Measurements from ENCODE around the gene SLC16A8. TPM values are rescaled to one million over a fixed set of nuclear protein-coding genes. Genes with fewer than 3 reads are reported as not detected.

The SLC16A8 gene
- total RNA-seq, 2 donors from 2014 or later, result 0.57 to 1.1 TPM

GRCh38 chr22:38129021-38129420 is 45.0 kb upstream of the SLC16A8 start:
- Mint-ChIP-seq H3K27ac (no peak overlapping the region), H3K9me3 (no peaks in the 10 kb centered on the region), H3K36me3 (ENCODE audit: low read depth) (peaks cover 19% of the 10 kb centered on the region), H3K4me1 (no peaks in the 10 kb centered on the region), H3K27me3 (ENCODE audit: insufficient read depth) (no peaks in the 10 kb centered on the region), H3K4me3 (no peak overlapping the region)
- DNase-seq, result no peak
- H3K4me3 ChIP-seq (ENCODE audit: low read length), result no peak overlapping the region
- no peaks in the 10 kb centered on the region for H3K9me3 ChIP-seq (ENCODE audit: control insufficient read depth, low read length)
- H3K9ac ChIP-seq (ENCODE audit: extremely low read depth, low read length, poor library complexity, severe bottlenecking), result no peak overlapping the region
- no peak overlapping the region for H3K27ac ChIP-seq (ENCODE audit: low read depth, low read length)
- H3K27me3 ChIP-seq (ENCODE audit: control insufficient read depth, insufficient read depth, low read length, poor library complexity, severe bottlenecking), result no peaks in the 10 kb centered on the region
- 94 to 95% methylated on average over 7 to 10 of the region's 10 CpGs for WGBS, 2 experiments (ENCODE audit: insufficient coverage in 1 of 2, insufficient read length in 1 of 2)
- no peak for TF ChIP-seq CTCF (conservative IDR thresholded peaks at IDR 0.05)
- peaks cover 3% of the 10 kb centered on the region for H3K36me3 ChIP-seq (ENCODE audit: control insufficient read depth, insufficient read depth, low read length)
- H3K4me1 ChIP-seq (ENCODE audit: control insufficient read depth, insufficient read depth, low read length), result no peaks in the 10 kb centered on the region

GRCh38 chr22:38127869-38128268 is 43.9 kb upstream of the SLC16A8 start:
- H3K4me1 ChIP-seq (ENCODE audit: control insufficient read depth, insufficient read depth, low read length), result no peaks in the 10 kb centered on the region
- Mint-ChIP-seq H3K4me3 (no peak overlapping the region), H3K27ac (no peak overlapping the region), H3K4me1 (no peaks in the 10 kb centered on the region), H3K36me3 (ENCODE audit: low read depth) (peaks cover 17% of the 10 kb centered on the region), H3K9me3 (no peaks in the 10 kb centered on the region), H3K27me3 (ENCODE audit: insufficient read depth) (no peaks in the 10 kb centered on the region)
- TF ChIP-seq CTCF (conservative IDR thresholded peaks at IDR 0.05), result no peak
- peaks cover 3% of the 10 kb centered on the region for H3K36me3 ChIP-seq (ENCODE audit: control insufficient read depth, insufficient read depth, low read length)
- WGBS, 2 experiments (ENCODE audit: insufficient coverage in 1 of 2, insufficient read length in 1 of 2), result 84 to 86% methylated on average over 5 to 9 of the region's 9 CpGs
- no peaks in the 10 kb centered on the region for H3K9me3 ChIP-seq (ENCODE audit: control insufficient read depth, low read length)
- H3K4me3 ChIP-seq (ENCODE audit: low read length), result no peak overlapping the region
- no peak for DNase-seq
- H3K27ac ChIP-seq (ENCODE audit: low read depth, low read length), result no peak overlapping the region
- no peaks in the 10 kb centered on the region for H3K27me3 ChIP-seq (ENCODE audit: control insufficient read depth, insufficient read depth, low read length, poor library complexity, severe bottlenecking)
- H3K9ac ChIP-seq (ENCODE audit: extremely low read depth, low read length, poor library complexity, severe bottlenecking), result no peak overlapping the region

GRCh38 chr22:38126928-38127668 is 43.1 kb upstream of the SLC16A8 start:
- H3K36me3 ChIP-seq (ENCODE audit: control insufficient read depth, insufficient read depth, low read length), result peaks cover 3% of the 10 kb centered on the region
- peaks cover 12% of the 10 kb centered on the region for H3K36me3 Mint-ChIP-seq (ENCODE audit: low read depth)
- H3K9me3 ChIP-seq (ENCODE audit: control insufficient read depth, low read length), result no peaks in the 10 kb centered on the region
- H3K27ac Mint-ChIP-seq, result no peak overlapping the region
- no peak overlapping the region for H3K4me3 ChIP-seq (ENCODE audit: low read length)
- no peaks in the 10 kb centered on the region for H3K4me1 ChIP-seq (ENCODE audit: control insufficient read depth, insufficient read depth, low read length)
- 87 to 95% methylated on average over 10 to 23 of the region's 23 CpGs for WGBS, 2 experiments (ENCODE audit: insufficient coverage in 1 of 2, insufficient read length in 1 of 2)
- no peak overlapping the region for H3K4me3 Mint-ChIP-seq
- no peaks in the 10 kb centered on the region for H3K4me1 Mint-ChIP-seq
- no peak overlapping the region for H3K9ac ChIP-seq (ENCODE audit: extremely low read depth, low read length, poor library complexity, severe bottlenecking)
- H3K9me3 Mint-ChIP-seq, result no peaks in the 10 kb centered on the region
- DNase-seq, result no peak
- TF ChIP-seq CTCF (conservative IDR thresholded peaks at IDR 0.05), result no peak
- H3K27me3 ChIP-seq (ENCODE audit: control insufficient read depth, insufficient read depth, low read length, poor library complexity, severe bottlenecking), result no peaks in the 10 kb centered on the region
- H3K27me3 Mint-ChIP-seq (ENCODE audit: insufficient read depth), result no peaks in the 10 kb centered on the region
- no peak overlapping the region for H3K27ac ChIP-seq (ENCODE audit: low read depth, low read length)

Measured in endodermal cell (in vitro differentiated cells).